ENCODE measurements around the gene MAD1L1.

Gene MAD1L1

GRCh38 chr7:1811850-1812508 lies 420.8 kb downstream of the MAD1L1 start:
- TF ChIP-seq CTCF (conservative IDR thresholded peaks at IDR 0.05; ENCODE audit: low read length), result no peak
- DNase-seq (ENCODE audit: low read depth), result no peak

GRCh38 chr7:1810961-1811849 lies 421.5 kb downstream of the MAD1L1 start:
- H3K4me3 ChIP-seq (ENCODE audit: low read length), result no peak overlapping the region
- DNase-seq (ENCODE audit: low read depth), result peak; percentile 25
- TF ChIP-seq CTCF (conservative IDR thresholded peaks at IDR 0.05; ENCODE audit: low read length), result no peak

More at GRCh38 chr7:1811850-1812508, 420.8 kb downstream of the MAD1L1 start:
- no peak overlapping the region for H3K4me3 ChIP-seq (ENCODE audit: low read length)

GRCh38 chr7:1810521-1810920 lies 422.2 kb downstream of the MAD1L1 start:
- H3K4me3 ChIP-seq (ENCODE audit: low read length), result no peak overlapping the region
- no peak for DNase-seq (ENCODE audit: low read depth)
- TF ChIP-seq CTCF (conservative IDR thresholded peaks at IDR 0.05; ENCODE audit: low read length), result no peak

- no peak for DNase-seq (ENCODE audit: low read depth)
- H3K4me3 ChIP-seq (ENCODE audit: low read length), result no peak overlapping the region
- TF ChIP-seq CTCF (conservative IDR thresholded peaks at IDR 0.05; ENCODE audit: low read length), result no peak
Observed at GRCh38 chr7:1809601-1810258, 423.0 kb downstream of the MAD1L1 start.

GRCh38 chr7:1809070-1809469 lies 423.7 kb downstream of the MAD1L1 start:
- no peak for DNase-seq (ENCODE audit: low read depth)
- no peak overlapping the region for H3K4me3 ChIP-seq (ENCODE audit: low read length)
- no peak for TF ChIP-seq CTCF (conservative IDR thresholded peaks at IDR 0.05; ENCODE audit: low read length)

GRCh38 chr7:1807821-1808600 lies 424.7 kb downstream of the MAD1L1 start:
- no peak for TF ChIP-seq CTCF (conservative IDR thresholded peaks at IDR 0.05; ENCODE audit: low read length)
- no peak for DNase-seq (ENCODE audit: low read depth)
- no peak overlapping the region for H3K4me3 ChIP-seq (ENCODE audit: low read length)
